ENCODE data around the gene RAD51C. TPM values are rescaled to one million over a fixed set of nuclear protein-coding genes. Genes with fewer than 3 reads are reported as not detected.
"Not testable (repeated sequence)": the region's sequence is repeated elsewhere in the genome, so short reads cannot be mapped to it uniquely, and the experiment has no call there.

RAD51C gene
- polyA plus RNA-seq, 1 donor (not counting 4 experiments of a cell fraction or from before 2014, with no cell fraction given), result 41.8 TPM

GRCh38 chr17:58688521-58688920, 3.9 kb upstream of the RAD51C start:
- peaks cover 8% of the 10 kb centered on the region for H3K4me1 ChIP-seq (ENCODE audit: control insufficient read depth, extremely low read depth, insufficient read depth, low read length)
- no peak overlapping the region for H3K4me3 ChIP-seq (ENCODE audit: control insufficient read depth in 2 of 3, extremely low read depth in 1 of 3, insufficient read depth in 2 of 3, low read depth in 1 of 3, low read length in 3 of 3)
- H3K27me3 ChIP-seq (ENCODE audit: control insufficient read depth, extremely low read depth, insufficient read depth, low read length), result no peaks in the 10 kb centered on the region
- no peaks in the 10 kb centered on the region for H3K9me1 ChIP-seq (ENCODE audit: control insufficient read depth, extremely low read depth, insufficient read depth, low read length)
- TF ChIP-seq CTCF (optimal IDR thresholded peaks at IDR 0.05 in 1 of 3, IDR thresholded peaks at IDR 0.05 in 1 of 3, conservative IDR thresholded peaks at IDR 0.05 in 1 of 3; ENCODE audit: extremely low read depth in 1 of 3, insufficient read depth in 2 of 3, low read length in 3 of 3) (no peak), EZH2 (IDR thresholded peaks at IDR 0.05; ENCODE audit: low read length) (no peak)
- no peak overlapping the region for H3K27ac ChIP-seq (ENCODE audit: control insufficient read depth, insufficient read depth, low read length)
- peaks cover 6% of the 10 kb centered on the region for H3K79me2 ChIP-seq (ENCODE audit: control insufficient read depth, insufficient read depth, low read length)
- DNase-seq (ENCODE audit: low read depth, low spot score) (no peak), FAIRE-seq (no peak)
- no peak overlapping the region for H3K4me2 ChIP-seq (ENCODE audit: control insufficient read depth, extremely low read depth, insufficient read depth, low read depth, low read length)
- no peaks in the 10 kb centered on the region for H3K36me3 ChIP-seq (ENCODE audit: control insufficient read depth in 2 of 2, extremely low read depth in 1 of 2, insufficient read depth in 2 of 2, low read length in 2 of 2)
- no peak overlapping the region for H3K9ac ChIP-seq (ENCODE audit: control insufficient read depth, extremely low read depth, insufficient read depth, low read length)
- H3K9me3 ChIP-seq (ENCODE audit: control insufficient read depth, low read depth, low read length), result no peaks in the 10 kb centered on the region
- dilution Hi-C loops (cut with MboI; ENCODE audit: extremely low pct_ligation_motif_present, low sequenced_read_pairs), result no loop called here
- H4K20me1 ChIP-seq (ENCODE audit: control insufficient read depth, extremely low read depth, insufficient read depth, low read length), result no peaks in the 10 kb centered on the region
- no peak overlapping the region for H2AFZ ChIP-seq (ENCODE audit: control insufficient read depth, low read length)

- H3K4me3 ChIP-seq (ENCODE audit: control insufficient read depth in 2 of 3, extremely low read depth in 1 of 3, insufficient read depth in 2 of 3, low read depth in 1 of 3, low read length in 3 of 3); H3K9ac ChIP-seq (ENCODE audit: control insufficient read depth, extremely low read depth, insufficient read depth, low read length); H3K27ac ChIP-seq (ENCODE audit: control insufficient read depth, insufficient read depth, low read length); H3K27me3 ChIP-seq (ENCODE audit: control insufficient read depth, extremely low read depth, insufficient read depth, low read length); dilution Hi-C loops (cut with MboI; ENCODE audit: extremely low pct_ligation_motif_present, low sequenced_read_pairs); H3K9me1 ChIP-seq (ENCODE audit: control insufficient read depth, extremely low read depth, insufficient read depth, low read length); H3K36me3 ChIP-seq (ENCODE audit: control insufficient read depth in 2 of 2, extremely low read depth in 1 of 2, insufficient read depth in 2 of 2, low read length in 2 of 2); H4K20me1 ChIP-seq (ENCODE audit: control insufficient read depth, extremely low read depth, insufficient read depth, low read length); H3K9me3 ChIP-seq (ENCODE audit: control insufficient read depth, low read depth, low read length); DNase-seq (ENCODE audit: low read depth, low spot score); H2AFZ ChIP-seq (ENCODE audit: control insufficient read depth, low read length); H3K4me2 ChIP-seq (ENCODE audit: control insufficient read depth, extremely low read depth, insufficient read depth, low read depth, low read length); FAIRE-seq: not testable (repeated sequence)
- Histone ChIP-seq H3K4me1 (ENCODE audit: control insufficient read depth, extremely low read depth, insufficient read depth, low read length) (peaks cover 17% of the 10 kb centered on the region), H3K79me2 (ENCODE audit: control insufficient read depth, insufficient read depth, low read length) (peaks cover 17% of the 10 kb centered on the region)
Observed at GRCh38 chr17:58690033-58690432, 2.4 kb upstream of the RAD51C start.

GRCh38 chr17:58691701-58692238, 632 bp upstream of the RAD51C start, which contains the start of gene TEX14:
TSS of gene TEX14 (minus strand) at chr17:58692045. CDS start at chr17:58652001, 40,044 bp downstream.
- H3K9me1 ChIP-seq (ENCODE audit: control insufficient read depth, extremely low read depth, insufficient read depth, low read length), result no peaks in the 10 kb centered on the region
- H3K9me3 ChIP-seq (ENCODE audit: control insufficient read depth, low read depth, low read length), result no peaks in the 10 kb centered on the region
- dilution Hi-C loops (cut with MboI; ENCODE audit: extremely low pct_ligation_motif_present, low sequenced_read_pairs), result no loop called here
- FAIRE-seq (no peak), DNase-seq (ENCODE audit: low read depth, low spot score) (no peak)
- no peaks in the 10 kb centered on the region for H4K20me1 ChIP-seq (ENCODE audit: control insufficient read depth, extremely low read depth, insufficient read depth, low read length)
- peak within 1 kb of the TSS; percentile 74 for H3K9ac ChIP-seq (ENCODE audit: control insufficient read depth, extremely low read depth, insufficient read depth, low read length)
- TF ChIP-seq CTCF (optimal IDR thresholded peaks at IDR 0.05 in 1 of 3, IDR thresholded peaks at IDR 0.05 in 1 of 3, conservative IDR thresholded peaks at IDR 0.05 in 1 of 3; ENCODE audit: extremely low read depth in 1 of 3, insufficient read depth in 2 of 3, low read length in 3 of 3), result no peak
- TF ChIP-seq EZH2 (IDR thresholded peaks at IDR 0.05; ENCODE audit: low read length), result no peak
- H3K79me2 ChIP-seq (ENCODE audit: control insufficient read depth, insufficient read depth, low read length), result peaks cover 17% of the 10 kb centered on the region
- peak within 1 kb of the TSS; percentile 77 for H2AFZ ChIP-seq (ENCODE audit: control insufficient read depth, low read length)
- peaks cover 17% of the 10 kb centered on the region for H3K4me1 ChIP-seq (ENCODE audit: control insufficient read depth, extremely low read depth, insufficient read depth, low read length)
- H3K36me3 ChIP-seq (ENCODE audit: control insufficient read depth in 2 of 2, extremely low read depth in 1 of 2, insufficient read depth in 2 of 2, low read length in 2 of 2), result peaks cover 0 to 7% of the 10 kb centered on the region in 2 experiments
- peak within 1 kb of the TSS; percentile 77 for H3K27ac ChIP-seq (ENCODE audit: control insufficient read depth, insufficient read depth, low read length)
- H3K27me3 ChIP-seq (ENCODE audit: control insufficient read depth, extremely low read depth, insufficient read depth, low read length), result no peaks in the 10 kb centered on the region
- peak within 1 kb of the TSS; percentile 94 for H3K4me2 ChIP-seq (ENCODE audit: control insufficient read depth, extremely low read depth, insufficient read depth, low read depth, low read length)
- H3K4me3 ChIP-seq (ENCODE audit: control insufficient read depth in 2 of 3, extremely low read depth in 1 of 3, insufficient read depth in 2 of 3, low read depth in 1 of 3, low read length in 3 of 3), result peak within 1 kb of the TSS; percentile 48 to 89 (median 84)
